ENCODE results near the gene AMOTL2.

The AMOTL2 gene

GRCh38 chr3:134327594-134327975 is 46.7 kb downstream of the AMOTL2 start:
- in situ Hi-C loops (cut with HindIII; ENCODE audit: low pct_ligation_motif_present, low pct_unique_long_range_greater_than_20kb, low sequenced_read_pairs): no loop called here
- peak; percentile 73 for DNase-seq

GRCh38 chr3:134326760-134327593 is 47.3 kb downstream of the AMOTL2 start:
- DNase-seq: peak; percentile 98
- in situ Hi-C loops (cut with HindIII; ENCODE audit: low pct_ligation_motif_present, low pct_unique_long_range_greater_than_20kb, low sequenced_read_pairs): no loop called here

GRCh38 chr3:134326126-134326525 is 48.1 kb downstream of the AMOTL2 start:
- peak; percentile 80 for DNase-seq
- in situ Hi-C loops (cut with HindIII; ENCODE audit: low pct_ligation_motif_present, low pct_unique_long_range_greater_than_20kb, low sequenced_read_pairs): no loop called here

- no peak for DNase-seq
- in situ Hi-C loops (cut with HindIII; ENCODE audit: low pct_ligation_motif_present, low pct_unique_long_range_greater_than_20kb, low sequenced_read_pairs): no loop called here
These were observed 48.5 kb downstream of the AMOTL2 start for GRCh38 chr3:134325706-134326105.

GRCh38 chr3:134325061-134325705 is 49.1 kb downstream of the AMOTL2 start:
- no peak for DNase-seq
- in situ Hi-C loops (cut with HindIII; ENCODE audit: low pct_ligation_motif_present, low pct_unique_long_range_greater_than_20kb, low sequenced_read_pairs): no loop called here

GRCh38 chr3:134323966-134324962 is 50.0 kb downstream of the AMOTL2 start:
- DNase-seq: no peak
- in situ Hi-C loops (cut with HindIII; ENCODE audit: low pct_ligation_motif_present, low pct_unique_long_range_greater_than_20kb, low sequenced_read_pairs): no loop called here

- in situ Hi-C loops (cut with HindIII; ENCODE audit: low pct_ligation_motif_present, low pct_unique_long_range_greater_than_20kb, low sequenced_read_pairs): no loop called here
- no peak for DNase-seq
These were observed 52.0 kb downstream of the AMOTL2 start for GRCh38 chr3:134322286-134322685.

GRCh38 chr3:134320749-134321148 is 53.5 kb downstream of the AMOTL2 start:
- in situ Hi-C loops (cut with HindIII; ENCODE audit: low pct_ligation_motif_present, low pct_unique_long_range_greater_than_20kb, low sequenced_read_pairs): no loop called here
- peak; percentile 74 for DNase-seq

- DNase-seq: no peak
- in situ Hi-C loops (cut with HindIII; ENCODE audit: low pct_ligation_motif_present, low pct_unique_long_range_greater_than_20kb, low sequenced_read_pairs): no loop called here
These were observed 54.3 kb downstream of the AMOTL2 start for GRCh38 chr3:134319931-134320330.

- in situ Hi-C loops (cut with HindIII; ENCODE audit: low pct_ligation_motif_present, low pct_unique_long_range_greater_than_20kb, low sequenced_read_pairs): no loop called here
- no peak for DNase-seq
These were observed 56.1 kb downstream of the AMOTL2 start for GRCh38 chr3:134318166-134318565.

- DNase-seq: peak; percentile 71
- in situ Hi-C loops (cut with HindIII; ENCODE audit: low pct_ligation_motif_present, low pct_unique_long_range_greater_than_20kb, low sequenced_read_pairs): no loop called here
These were observed 56.9 kb downstream of the AMOTL2 start for GRCh38 chr3:134317106-134317947.

GRCh38 chr3:134315286-134316106 is 58.8 kb downstream of the AMOTL2 start:
- in situ Hi-C loops (cut with HindIII; ENCODE audit: low pct_ligation_motif_present, low pct_unique_long_range_greater_than_20kb, low sequenced_read_pairs): no loop called here
- peak; percentile 54 for DNase-seq

GRCh38 chr3:134314588-134315285 is 59.5 kb downstream of the AMOTL2 start:
- no peak for DNase-seq
- in situ Hi-C loops (cut with HindIII; ENCODE audit: low pct_ligation_motif_present, low pct_unique_long_range_greater_than_20kb, low sequenced_read_pairs): no loop called here

GRCh38 chr3:134313847-134314587 is 60.2 kb downstream of the AMOTL2 start:
- no peak for DNase-seq
- in situ Hi-C loops (cut with HindIII; ENCODE audit: low pct_ligation_motif_present, low pct_unique_long_range_greater_than_20kb, low sequenced_read_pairs): no loop called here

- in situ Hi-C loops (cut with HindIII; ENCODE audit: low pct_ligation_motif_present, low pct_unique_long_range_greater_than_20kb, low sequenced_read_pairs): no loop called here
- DNase-seq: peak; percentile 79
These were observed 61.1 kb downstream of the AMOTL2 start for GRCh38 chr3:134312873-134313846.
